GM21381 (cell line): ENCODE measurements around the gene CROCC2.
A peak's percentile ranks its signal among the peaks of the same experiment; 100 is the strongest.

Experiments
- ATAC-seq: cut with Tn5 transposase; IDR thresholded peaks from one replicate; pipeline ENCODE4 v1.9.1; 2021; ENCODE audit warnings: mild to moderate bottlenecking, moderate library complexity; ENCODE audit not compliant: unreplicated experiment

CROCC2 gene

GRCh38 chr2:241033336-241033987, 127.3 kb downstream of the CROCC2 start:
- no peak for ATAC-seq

- no peak for ATAC-seq
Measured at GRCh38 chr2:241033994-241034393, 127.9 kb downstream of the CROCC2 start.

- ATAC-seq: no peak
Measured at GRCh38 chr2:241034490-241035141, 128.5 kb downstream of the CROCC2 start.

- ATAC-seq: no peak
Measured at GRCh38 chr2:241035142-241035817, 129.1 kb downstream of the CROCC2 start.

GRCh38 chr2:241035818-241036396, 129.8 kb downstream of the CROCC2 start:
- ATAC-seq: no peak

GRCh38 chr2:241036397-241036963, 130.3 kb downstream of the CROCC2 start:
- peak; percentile 62 for ATAC-seq

- peak; percentile 18 for ATAC-seq
Measured at GRCh38 chr2:241036964-241037421, 130.9 kb downstream of the CROCC2 start.

- no peak for ATAC-seq
Measured at GRCh38 chr2:241037498-241037897, 131.4 kb downstream of the CROCC2 start.

- no peak for ATAC-seq
Measured at GRCh38 chr2:241038374-241039180, 132.4 kb downstream of the CROCC2 start.

- no peak for ATAC-seq
Measured at GRCh38 chr2:241039416-241039815, 133.3 kb downstream of the CROCC2 start.

- no peak for ATAC-seq
Measured at GRCh38 chr2:241040081-241040803, 134.1 kb downstream of the CROCC2 start.

GRCh38 chr2:241041589-241042158, 135.5 kb downstream of the CROCC2 start:
- ATAC-seq: no peak
